HG03354 (cell line): Measurements from ENCODE around the gene ZNF106.

ENCODE experiments used
- ATAC-seq: cut with Tn5 transposase; IDR thresholded peaks from one replicate; pipeline ENCODE4 v1.9.1; 2021; ENCODE audit warnings: mild to moderate bottlenecking; ENCODE audit not compliant: unreplicated experiment, poor library complexity, severe bottlenecking

The ZNF106 gene

DNA sequence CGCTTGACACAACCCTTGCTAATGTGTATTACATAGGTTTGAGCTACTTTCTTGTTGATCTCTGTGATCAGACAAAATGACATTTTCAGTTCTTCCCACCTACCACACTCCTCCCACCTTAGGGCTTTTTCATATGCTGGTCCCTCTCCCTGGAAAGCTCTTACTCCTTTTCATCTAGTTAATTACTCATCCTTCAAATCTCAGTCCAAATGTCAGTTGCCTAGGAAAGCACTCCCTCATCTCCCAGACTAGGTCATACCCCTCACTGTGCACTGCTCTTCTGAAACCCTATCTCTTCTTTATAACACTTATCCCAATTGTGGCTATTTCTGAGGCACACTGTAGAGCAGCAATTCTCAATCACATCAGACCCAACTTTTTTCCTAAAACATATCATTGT, 7.3 kb downstream of the ZNF106 start:
- no peak for ATAC-seq

DNA sequence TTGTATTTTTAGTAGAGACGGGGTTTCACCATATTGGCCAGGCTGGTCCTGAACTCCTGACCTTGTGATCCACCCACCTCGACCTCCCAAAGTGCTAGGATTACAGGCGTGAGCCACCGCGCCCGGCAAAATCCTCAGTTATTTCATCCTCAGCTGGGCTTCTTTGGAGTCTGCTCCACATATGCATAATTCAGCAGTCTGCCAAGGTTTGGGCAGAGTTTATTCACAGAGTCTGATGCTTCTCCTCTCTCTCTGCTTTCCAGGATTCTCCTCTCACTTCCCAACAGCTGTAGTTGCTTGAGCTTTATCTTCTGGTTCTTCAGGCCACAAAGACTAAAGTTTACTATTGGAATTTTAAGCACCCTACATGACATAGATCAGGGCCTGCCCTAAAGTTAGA, 8.2 kb downstream of the ZNF106 start:
- no peak for ATAC-seq

DNA sequence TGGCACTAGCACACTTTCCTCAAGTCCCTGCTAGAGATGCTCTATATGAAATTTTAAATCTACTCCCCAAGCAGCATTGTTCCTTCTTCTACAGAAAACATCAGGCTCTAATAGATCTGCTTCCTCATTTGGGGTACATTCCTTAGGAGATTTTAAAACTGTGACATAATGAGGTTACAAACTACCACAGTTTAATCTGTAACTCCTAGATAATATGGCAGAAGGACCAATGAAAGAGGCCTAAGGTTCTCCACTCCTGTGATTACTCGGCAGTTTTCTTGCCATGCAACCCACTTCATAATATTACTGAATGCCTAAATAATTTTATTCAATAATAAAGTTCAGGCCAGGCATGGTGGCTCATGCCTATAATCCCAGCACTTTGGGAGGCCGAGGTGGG, 16.1 kb downstream of the ZNF106 start:
- ATAC-seq: no peak

DNA sequence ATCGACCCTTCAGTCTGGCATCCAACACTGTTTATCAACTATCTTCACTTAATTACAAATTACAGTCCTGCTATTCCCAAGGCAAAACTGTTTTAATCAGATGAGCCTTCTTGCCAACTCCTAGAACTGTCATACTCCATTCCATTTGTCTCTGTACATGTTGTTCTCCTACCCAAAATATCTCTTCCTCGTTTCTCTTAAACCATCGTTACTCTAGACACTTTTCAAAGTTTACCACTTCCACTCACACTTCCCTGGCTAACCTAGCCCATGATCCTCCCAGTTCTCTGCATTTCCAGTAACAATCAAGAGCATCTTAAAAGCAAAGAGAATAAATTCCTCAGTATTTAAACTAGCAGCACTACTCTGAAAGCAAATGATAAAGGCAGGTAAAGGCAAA, 19.9 kb downstream of the ZNF106 start:
- ATAC-seq: no peak

DNA sequence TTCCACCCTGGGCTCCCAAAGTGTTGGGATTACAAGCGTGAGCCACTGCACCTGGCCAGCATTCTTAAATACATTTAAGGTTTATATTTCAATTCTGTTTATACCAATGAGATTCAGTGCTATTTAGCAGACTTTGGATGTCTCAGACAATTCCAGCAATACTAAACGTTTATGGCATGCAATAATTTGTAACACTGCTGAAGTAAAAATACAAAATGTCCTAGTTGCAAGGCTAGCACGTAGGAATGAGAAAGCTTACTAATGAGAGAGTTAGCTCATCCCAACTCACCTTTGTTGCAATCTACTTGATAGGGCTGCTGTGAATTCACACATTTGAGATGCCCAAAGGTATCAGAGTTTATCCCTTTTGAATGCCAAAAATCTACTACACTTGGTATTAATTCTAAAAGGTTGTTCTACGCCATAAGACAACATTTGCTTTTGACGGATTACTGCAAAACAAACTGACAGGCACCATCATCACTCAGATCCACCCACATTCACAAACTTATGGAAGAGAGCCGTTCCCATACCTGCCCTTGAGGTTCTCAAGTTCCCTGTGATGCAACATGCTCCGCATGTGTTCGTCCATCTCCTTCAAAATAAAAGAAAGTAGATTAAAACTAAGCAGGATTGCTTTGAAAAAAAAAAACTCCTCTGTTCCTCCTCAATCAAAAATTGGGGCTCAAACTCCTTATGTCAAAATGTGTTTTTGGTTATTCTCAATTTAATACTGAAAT, 25.3 kb downstream of the ZNF106 start:
- ATAC-seq: no peak

DNA sequence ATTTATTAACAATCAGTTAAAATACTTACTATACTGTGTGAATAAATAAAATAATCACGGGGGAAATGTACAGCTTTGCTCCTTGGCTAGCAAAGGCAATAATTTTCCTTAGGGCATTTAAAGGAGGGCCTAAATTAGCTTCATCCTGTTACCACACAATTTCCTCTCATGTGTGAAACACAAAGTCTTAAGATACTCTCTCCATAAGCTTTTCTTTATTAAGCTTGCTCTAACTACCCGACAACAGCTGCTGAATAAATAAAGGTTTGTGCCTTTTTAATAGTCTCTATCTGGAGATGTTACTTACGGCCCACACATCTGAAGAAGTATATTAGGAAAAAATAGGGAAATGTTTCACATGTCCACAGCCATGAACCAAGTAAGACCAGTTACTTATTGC, 29.7 kb downstream of the ZNF106 start:
- no peak for ATAC-seq

DNA sequence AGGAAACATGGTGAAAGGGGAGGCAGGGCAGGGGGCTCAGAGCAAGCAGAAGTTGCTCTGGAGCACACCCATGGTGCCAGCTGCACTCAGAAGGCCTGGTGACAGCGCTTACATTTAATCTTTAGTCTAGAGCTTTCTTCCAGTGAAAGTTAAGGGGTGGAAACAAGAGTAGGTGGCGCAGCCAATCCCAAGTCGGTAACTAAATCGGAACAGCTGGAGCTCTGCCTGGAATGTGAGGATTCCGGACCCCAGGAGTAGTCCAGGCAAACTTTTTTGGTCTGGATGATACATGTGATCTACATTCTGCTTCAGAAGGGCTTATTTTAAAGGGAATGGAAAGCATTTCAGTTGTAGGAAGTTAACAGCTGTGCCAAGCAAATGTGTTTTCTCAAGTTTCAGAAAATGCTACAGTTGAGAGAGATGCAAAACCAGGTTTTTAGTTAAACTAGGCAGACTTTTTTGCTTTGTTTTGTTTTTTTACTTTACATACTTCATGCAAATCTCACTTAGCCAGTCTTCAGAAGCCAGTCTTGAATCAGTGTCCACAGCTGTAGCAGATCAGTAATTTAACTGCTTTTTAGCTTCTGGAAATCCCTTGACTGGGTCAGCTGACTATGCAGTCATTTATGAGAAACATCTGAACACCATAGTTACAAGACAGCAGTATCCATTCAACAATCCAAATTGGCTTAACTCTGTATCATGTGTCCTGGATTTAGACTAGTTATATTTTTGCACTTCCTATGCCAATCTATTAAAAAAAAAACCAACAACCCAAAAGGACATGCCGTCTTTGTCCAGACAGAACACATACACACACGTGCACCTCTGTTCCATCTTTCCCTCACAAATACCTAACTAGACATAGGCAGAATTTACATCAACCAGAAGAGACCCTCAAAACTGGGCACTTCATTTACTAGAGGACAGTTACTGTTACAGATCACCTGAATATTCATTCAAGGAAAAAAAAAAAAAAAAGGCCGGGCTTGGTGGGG, 33.2 kb downstream of the ZNF106 start:
- peak; percentile 91 for ATAC-seq

DNA sequence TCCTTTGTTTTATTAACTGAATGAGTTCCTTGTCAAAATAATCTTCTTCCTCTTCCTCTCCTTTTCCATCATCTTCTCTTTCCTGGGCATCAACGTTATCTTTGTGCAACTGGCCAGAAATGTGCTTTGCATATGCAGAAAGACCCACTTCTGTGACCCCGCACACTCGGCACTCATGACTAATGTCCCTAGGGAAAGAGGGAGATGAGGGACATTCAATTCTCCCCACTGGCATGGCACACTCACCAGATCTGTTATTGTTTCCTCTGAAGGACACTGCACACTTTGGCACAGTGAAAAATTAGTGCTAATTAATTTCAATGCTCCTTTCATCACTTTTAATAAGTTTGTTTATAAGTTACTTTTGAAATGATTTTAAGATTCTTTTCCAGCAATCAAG, 34.0 kb downstream of the ZNF106 start:
- ATAC-seq: no peak

DNA sequence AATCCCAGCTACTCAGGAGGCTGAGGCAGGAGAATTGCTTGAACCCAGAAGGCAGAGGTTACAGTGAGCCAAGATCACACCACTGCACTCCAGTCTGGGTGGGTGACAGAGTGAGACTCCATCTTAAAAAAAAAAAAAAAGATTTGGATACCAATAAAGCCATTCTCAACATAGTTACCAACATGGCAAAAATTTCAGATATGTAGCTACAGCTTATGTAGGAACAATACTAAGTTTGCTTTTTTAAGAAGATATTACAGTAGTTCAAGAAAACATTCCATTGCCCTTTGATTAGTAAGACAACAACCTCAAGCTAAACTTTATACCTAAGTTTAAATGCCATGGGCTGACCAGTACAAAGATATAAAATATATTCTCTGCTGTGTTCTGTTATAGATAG, 34.4 kb downstream of the ZNF106 start:
- ATAC-seq: no peak

DNA sequence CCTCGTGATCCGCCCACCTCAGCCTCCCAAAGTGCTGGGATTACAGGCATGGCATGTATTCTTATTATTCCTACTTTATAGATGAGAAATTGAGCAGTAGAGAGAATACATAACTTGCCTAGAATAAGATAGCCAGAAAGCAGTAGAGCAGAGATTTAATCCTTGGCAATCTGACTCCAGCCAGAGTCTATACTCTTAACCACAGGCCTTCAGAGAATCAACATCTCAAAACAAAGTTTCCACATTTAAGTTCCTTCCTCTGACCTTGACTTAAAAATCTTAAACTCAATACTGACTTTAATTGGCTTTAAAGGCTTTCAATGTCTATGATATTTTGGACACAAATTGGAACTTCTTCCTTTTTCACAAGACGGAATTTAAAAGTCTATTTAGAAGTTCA, 37.1 kb downstream of the ZNF106 start:
- no peak for ATAC-seq

DNA sequence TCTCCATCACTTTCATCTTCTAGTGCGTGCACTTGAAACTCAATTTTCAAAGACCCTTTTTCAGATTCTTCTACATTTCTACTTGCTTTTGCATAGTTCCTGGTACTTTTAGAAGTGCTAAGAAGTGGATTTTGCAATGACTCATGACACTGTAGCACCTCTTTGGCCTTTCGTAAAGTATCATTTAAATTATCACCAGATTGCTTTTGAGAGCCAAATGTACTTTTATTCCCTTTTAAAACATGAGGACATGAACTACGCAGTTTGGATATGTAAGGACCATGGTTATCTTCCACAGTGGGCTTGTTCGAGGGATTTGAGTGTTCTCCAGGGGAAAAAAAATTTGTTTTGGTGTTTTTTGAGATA, 40.5 kb downstream of the ZNF106 start:
- ATAC-seq: no peak

DNA sequence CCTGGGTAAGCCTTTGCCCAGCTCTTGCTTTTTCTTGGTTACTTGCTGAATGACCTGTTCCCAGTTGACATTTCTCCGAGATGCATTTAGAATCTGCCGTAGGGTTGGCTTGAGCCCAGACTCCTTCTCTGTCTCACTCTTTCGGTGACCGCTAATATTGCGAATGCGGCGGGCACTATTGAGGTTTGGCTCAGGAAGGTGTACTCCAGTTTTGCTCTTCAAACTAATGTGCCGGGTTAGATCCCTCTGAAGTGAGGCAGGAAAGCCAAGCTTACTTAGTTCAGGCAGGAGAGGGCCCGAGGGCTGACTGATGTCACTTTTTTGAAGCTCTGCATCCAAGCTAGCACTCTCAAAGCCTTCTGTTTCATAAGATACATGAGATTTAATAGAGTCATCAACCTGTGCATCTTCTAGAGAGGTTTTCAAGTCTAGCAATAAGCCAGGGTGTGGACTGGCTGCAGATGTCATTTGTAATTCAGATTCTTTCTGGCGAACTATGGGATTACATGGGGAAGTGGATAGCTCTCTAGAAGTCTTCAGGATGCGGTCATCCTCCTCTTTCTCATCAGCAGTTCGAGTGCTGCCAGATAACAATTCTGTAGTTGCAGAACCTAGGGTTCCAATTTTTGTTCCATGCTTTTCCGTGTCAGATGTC, 41.0 kb downstream of the ZNF106 start:
- ATAC-seq: no peak

DNA sequence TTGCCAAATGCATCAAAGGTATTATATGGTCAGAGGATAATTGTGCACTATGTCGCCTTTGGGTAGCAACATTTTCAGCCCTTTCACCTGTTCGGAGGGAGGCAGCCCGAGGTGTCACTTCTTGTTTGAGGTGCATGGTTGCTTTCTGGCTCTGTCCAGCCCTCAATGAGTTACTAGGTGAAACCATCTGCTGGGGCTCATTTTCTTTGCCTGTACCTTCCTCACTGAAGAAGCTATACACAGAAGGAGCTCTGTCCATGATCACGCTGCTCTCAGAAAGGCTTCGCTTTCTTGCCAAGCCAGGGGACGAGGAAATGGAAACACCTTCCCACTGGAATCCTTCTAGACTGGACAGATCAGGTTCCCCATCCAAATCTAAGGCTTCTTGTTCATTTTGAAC, 42.7 kb downstream of the ZNF106 start:
- no peak for ATAC-seq

DNA sequence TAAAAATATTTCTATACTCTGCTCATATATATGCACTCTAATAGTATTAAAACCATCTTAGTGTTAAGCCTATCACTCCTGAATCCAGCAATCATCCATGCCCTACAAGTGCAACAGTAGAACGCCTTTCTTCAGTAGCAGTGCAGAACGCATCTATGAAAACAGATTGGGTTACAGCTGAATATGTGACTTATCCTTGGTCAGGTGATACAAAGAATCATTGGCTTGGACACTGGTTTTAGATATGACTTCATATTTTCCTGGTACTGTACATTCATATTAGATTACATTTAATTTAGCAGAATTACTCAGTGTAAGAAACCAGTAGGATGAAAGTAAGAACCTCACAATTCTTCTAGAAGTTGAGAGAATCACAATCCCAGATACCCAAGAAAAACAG, 43.3 kb downstream of the ZNF106 start:
- no peak for ATAC-seq

DNA sequence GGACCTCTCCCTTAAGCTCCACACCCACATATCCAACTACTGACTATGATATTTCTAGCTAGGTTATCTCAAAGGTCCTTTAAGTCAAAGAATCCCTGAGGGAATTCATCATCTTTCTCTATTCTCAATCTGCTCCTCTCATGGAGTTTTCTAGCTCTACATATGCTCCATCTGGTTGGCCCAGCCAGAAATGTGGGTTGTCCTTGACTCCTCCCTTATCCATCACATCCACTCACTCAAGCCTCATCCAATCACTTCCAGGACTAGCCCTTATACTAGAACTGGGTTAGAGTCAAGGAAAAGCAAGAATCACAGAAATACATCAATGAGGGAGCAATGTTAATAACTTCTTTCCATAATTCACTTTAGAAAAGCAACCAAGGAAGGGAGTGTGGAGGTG, 45.4 kb downstream of the ZNF106 start:
- ATAC-seq: no peak

DNA sequence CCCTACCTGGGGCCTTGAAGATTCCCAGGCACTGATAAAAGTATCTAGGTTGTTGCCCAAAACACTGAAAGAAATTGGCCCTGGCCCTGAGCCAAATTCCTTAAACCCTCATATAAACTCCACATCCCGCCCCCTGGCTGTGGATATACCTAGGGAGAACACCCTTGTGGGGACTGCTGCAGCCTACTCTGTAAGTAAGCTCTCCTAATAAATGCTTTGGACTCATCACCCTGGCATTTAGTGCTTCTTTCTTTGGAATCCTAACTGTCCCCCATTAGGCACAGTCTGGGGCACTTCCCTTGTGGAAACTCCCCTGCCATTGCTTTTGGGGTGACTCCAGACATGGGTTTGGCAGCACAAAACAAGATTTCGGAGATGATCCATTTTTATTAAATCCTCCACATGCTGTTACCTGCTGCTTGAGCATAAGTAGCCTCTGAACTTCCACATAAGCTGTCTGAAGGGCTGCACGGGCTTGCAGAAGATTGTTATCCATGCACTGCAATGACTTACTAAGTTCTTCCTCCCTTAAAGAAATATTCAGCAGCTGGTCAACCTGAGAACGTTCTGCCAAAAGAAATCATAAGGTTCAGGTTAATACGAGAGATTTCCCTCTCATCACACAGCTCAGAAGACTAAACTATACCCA, 46.4 kb downstream of the ZNF106 start:
- ATAC-seq: no peak

DNA sequence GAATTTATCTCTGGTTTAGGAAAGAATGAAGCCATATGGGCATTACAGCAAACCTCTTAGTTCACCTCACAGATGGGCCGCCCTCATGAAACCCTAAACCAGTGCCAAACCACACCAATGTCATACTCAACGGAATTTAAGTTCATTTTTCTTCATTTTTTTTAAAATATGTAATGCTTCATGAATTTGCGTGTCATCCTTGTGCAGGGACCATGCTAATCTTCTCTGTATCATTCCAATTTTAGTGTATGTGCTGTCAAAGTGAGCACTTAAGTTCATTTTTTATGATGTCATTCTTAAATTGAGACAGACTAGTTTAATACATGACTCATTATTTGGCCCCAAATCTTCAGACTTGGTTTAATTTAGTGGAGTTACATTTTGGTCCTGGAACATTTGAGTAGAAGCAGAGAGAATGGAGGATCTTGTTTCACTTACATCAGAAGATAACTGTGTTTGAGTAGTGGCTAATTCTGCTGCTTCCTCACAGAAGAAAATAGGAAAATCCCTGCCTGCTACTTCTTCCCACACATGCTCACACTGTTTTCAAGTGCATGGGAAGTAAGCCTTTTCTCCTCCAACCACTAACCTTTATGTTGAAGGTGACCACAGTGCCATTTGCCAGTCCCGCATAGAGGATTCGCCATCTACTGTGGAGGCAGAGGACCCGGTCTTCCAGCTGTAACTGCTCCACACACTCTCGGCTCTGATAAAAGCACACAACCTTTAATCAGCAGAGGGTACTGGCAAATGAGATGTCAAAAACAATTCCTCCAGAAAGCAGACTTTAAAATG, 63.3 kb downstream of the ZNF106 start:
- ATAC-seq: no peak

DNA sequence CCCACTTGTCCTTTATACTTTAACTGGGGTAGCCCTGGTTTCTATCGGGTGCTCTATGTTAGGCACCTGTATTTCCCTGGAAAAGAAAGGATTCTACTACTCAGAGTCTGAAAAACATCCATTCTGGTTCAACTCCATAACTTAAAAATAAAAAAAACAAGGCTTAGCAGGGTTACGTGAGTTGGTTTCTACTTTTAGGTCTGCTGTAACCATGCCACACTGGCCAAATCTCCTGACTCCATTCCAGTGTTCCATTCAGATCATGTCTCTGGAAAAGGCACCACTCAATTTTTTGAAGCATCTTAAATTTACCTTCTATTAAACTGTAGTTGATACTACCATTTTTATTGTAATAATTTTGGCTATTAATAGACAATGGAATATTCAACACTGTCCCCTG, 69.6 kb downstream of the ZNF106 start:
- ATAC-seq: no peak

DNA sequence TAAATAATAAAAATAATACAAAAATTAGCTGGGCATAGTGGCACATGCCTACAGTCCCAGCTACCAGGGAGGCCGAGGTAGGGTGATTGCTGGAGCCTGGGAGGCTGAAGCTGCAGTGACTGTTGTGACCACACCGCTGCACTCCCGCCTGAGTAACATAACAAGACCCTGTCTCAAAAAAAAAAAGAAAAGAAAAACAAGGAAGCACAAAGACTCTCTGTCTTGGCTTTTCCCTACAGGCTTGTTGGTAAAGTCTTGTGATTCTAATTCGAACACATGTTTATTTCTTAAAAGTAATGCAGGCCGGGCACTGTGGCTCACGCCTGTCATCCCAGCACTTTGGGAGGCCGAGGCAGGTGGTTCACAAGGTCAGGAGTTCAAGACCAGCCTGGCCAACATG, 71.6 kb downstream of the ZNF106 start:
- ATAC-seq: no peak
